ENCODE measurements around the gene PLEKHH1. TPM values are rescaled to one million over a fixed set of nuclear protein-coding genes. Genes with fewer than 3 reads are reported as not detected.

Gene PLEKHH1
- total RNA-seq, 1 experiment from 2014 or later, result 27.6 TPM

DNA sequence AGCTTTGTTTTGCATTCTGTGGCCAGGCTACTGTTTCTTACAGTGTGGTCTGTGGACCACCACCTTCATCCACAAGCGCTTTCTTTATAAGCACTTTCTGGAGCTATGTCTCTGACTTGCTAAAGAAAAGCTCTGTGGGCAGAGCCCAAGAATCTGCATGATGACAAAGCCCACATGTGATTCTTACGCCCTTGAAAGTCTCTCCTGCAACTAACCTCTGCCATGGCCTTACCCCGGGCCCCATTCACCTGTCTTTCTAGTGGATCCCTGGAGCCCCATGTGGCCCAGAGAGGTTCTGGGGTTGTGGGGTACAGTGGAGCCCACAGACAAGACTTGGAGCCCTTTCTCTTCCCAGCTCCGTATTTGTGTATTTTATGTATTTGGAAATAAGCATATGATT, 16.6 kb downstream of the PLEKHH1 start:
- H3K27me3 ChIP-seq (ENCODE audit: insufficient read depth, low read length), result no peaks in the 10 kb centered on the region
- no peaks in the 10 kb centered on the region for H3K9me2 ChIP-seq (ENCODE audit: insufficient read depth)
- H3K9me3 ChIP-seq (ENCODE audit: control insufficient read depth in 1 of 2, insufficient read depth in 1 of 2, low read depth in 1 of 2, low read length in 2 of 2), result no peaks in the 10 kb centered on the region
- no peaks in the 10 kb centered on the region for H3K4me1 ChIP-seq (ENCODE audit: control insufficient read depth in 1 of 2, insufficient read depth in 2 of 2, low read length in 2 of 2)
- no peak for DNase-seq (ENCODE audit: low read depth, low spot score)
- H4K20me1 ChIP-seq (ENCODE audit: insufficient read depth), result no peaks in the 10 kb centered on the region
- H3K27ac ChIP-seq (ENCODE audit: low read depth, low read length), result no peak overlapping the region
- ChIA-PET CTCF (interaction anchor here (1.3 kb wide), 1 partner anchor 23 kb away, joined by 4 read pairs; no protein-coding TSS in a partner anchor), RAD21 (ENCODE audit: low non-redundant PET in 1 of 2, low total read pairs in 2 of 2, uncharacterized antibody in 2 of 2, unreplicated experiment in 2 of 2) (interaction anchor here (0.7 kb wide), 2 partner anchors 123 to 146 kb away, joined by 3 to 4 read pairs; no protein-coding TSS in a partner anchor), POLR2A (no interaction called here)
- H3K4me3 ChIP-seq (replicated peaks in 1 of 2; ENCODE audit: low read depth in 1 of 2, low read length in 2 of 2), result no peak overlapping the region
- 0 out of 4 replicates have a peak, but pooled peaks cover 0 to 10% of the 10 kb centered on the region in 2 experiments for H3K36me3 ChIP-seq (ENCODE audit: control insufficient read depth in 1 of 2, insufficient read depth in 2 of 2, low read length in 2 of 2)
- no peak overlapping the region for H2AFZ ChIP-seq (ENCODE audit: low read depth, low read length, poor library complexity, severe bottlenecking)
- no peak overlapping the region for H3K9ac ChIP-seq (ENCODE audit: low read length)
- ATAC-seq, result no peak
- intact Hi-C loops (cut with micrococcal nuclease), result no loop called here
- H3K4me2 ChIP-seq (ENCODE audit: low read length), result no peak overlapping the region
- TF ChIP-seq, protein P1, sequence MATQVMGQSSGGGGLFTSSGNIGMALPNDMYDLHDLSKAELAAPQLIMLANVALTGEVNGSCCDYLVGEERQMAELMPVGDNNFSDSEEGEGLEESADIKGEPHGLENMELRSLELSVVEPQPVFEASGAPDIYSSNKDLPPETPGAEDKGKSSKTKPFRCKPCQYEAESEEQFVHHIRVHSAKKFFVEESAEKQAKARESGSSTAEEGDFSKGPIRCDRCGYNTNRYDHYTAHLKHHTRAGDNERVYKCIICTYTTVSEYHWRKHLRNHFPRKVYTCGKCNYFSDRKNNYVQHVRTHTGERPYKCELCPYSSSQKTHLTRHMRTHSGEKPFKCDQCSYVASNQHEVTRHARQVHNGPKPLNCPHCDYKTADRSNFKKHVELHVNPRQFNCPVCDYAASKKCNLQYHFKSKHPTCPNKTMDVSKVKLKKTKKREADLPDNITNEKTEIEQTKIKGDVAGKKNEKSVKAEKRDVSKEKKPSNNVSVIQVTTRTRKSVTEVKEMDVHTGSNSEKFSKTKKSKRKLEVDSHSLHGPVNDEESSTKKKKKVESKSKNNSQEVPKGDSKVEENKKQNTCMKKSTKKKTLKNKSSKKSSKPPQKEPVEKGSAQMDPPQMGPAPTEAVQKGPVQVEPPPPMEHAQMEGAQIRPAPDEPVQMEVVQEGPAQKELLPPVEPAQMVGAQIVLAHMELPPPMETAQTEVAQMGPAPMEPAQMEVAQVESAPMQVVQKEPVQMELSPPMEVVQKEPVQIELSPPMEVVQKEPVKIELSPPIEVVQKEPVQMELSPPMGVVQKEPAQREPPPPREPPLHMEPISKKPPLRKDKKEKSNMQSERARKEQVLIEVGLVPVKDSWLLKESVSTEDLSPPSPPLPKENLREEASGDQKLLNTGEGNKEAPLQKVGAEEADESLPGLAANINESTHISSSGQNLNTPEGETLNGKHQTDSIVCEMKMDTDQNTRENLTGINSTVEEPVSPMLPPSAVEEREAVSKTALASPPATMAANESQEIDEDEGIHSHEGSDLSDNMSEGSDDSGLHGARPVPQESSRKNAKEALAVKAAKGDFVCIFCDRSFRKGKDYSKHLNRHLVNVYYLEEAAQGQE (IDR thresholded peaks at IDR 0.05; ENCODE audit: low read depth), result no peak
- TF ChIP-seq FOSL1 (IDR thresholded peaks at IDR 0.05; ENCODE audit: low read depth) (no peak), JUND (IDR thresholded peaks at IDR 0.05) (no peak), SRF (IDR thresholded peaks at IDR 0.05; ENCODE audit: low read depth) (no peak), CBX3 (IDR thresholded peaks at IDR 0.05; ENCODE audit: low read depth) (no peak), ELF1 (IDR thresholded peaks at IDR 0.05; ENCODE audit: borderline replicate concordance, low read depth) (no peak)
- TF ChIP-seq, protein P2, sequence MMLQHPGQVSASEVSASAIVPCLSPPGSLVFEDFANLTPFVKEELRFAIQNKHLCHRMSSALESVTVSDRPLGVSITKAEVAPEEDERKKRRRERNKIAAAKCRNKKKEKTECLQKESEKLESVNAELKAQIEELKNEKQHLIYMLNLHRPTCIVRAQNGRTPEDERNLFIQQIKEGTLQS (IDR thresholded peaks at IDR 0.05), result no peak
- TF ChIP-seq, protein P3, sequence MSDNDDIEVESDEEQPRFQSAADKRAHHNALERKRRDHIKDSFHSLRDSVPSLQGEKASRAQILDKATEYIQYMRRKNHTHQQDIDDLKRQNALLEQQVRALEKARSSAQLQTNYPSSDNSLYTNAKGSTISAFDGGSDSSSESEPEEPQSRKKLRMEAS (IDR thresholded peaks at IDR 0.05), result no peak
- H3K79me2 ChIP-seq (ENCODE audit: insufficient read depth, low read length), result no peaks in the 10 kb centered on the region
- no TSS peak for BruUV-seq (replicated peaks)
